CD4-positive, alpha-beta memory T cell (primary cell): ENCODE data around the gene VCAN. TPM values are rescaled to one million over a fixed set of nuclear protein-coding genes. Genes with fewer than 3 reads are reported as not detected.

ENCODE experiments used
- CTCF ChIA-PET: fragments of 350-600 bp; sonication (Branson Sonifier 250); formaldehyde crosslinking; loops from one replicate; lab custom pipeline; 2021; ENCODE audit warnings: inconsistent platforms; ENCODE audit not compliant: partially characterized antibody; lab: Charles Lee
- POLR2A ChIA-PET: fragments of 350-600 bp; sonication (Branson Sonifier 250); formaldehyde crosslinking; loops from one replicate; lab custom pipeline; 2021; ENCODE audit not compliant: partially characterized antibody; lab: Charles Lee
- DNase-seq, 5 donors: peaks; one replicate each; pipeline versions ENCODE4 v3.0.0 to v3.0.0-alpha.2; 2020 to 2022; ENCODE audit warnings: mixed read lengths in 1 of 5
- H3K27ac ChIP-seq: one replicate; pipeline ENCODE4 v1.7.0; 2013; ENCODE audit warnings: low read depth, low read length
- H3K27me3 ChIP-seq: 2 replicates; pipeline ENCODE4 v1.7.0; 2013; ENCODE audit warnings: mild to moderate bottlenecking, low read length, moderate library complexity; ENCODE audit not compliant: insufficient read depth
- H3K36me3 ChIP-seq: 2 replicates; pipeline ENCODE4 v1.7.0; 2013; ENCODE audit warnings: mild to moderate bottlenecking, low read length, moderate library complexity; ENCODE audit not compliant: insufficient read depth
- H3K4me1 ChIP-seq: 2 replicates; pipeline ENCODE4 v1.7.0; 2013; ENCODE audit warnings: mild to moderate bottlenecking, low read length, moderate library complexity; ENCODE audit not compliant: insufficient read depth
- H3K4me3 ChIP-seq, 2 donors: one replicate each; pipeline ENCODE4 v1.7.0; 2013; ENCODE audit warnings: low read length in 2 of 2, mild to moderate bottlenecking in 1 of 2
- H3K9me3 ChIP-seq, 2 donors: one replicate each; pipeline ENCODE4 v1.7.0; 2013; ENCODE audit warnings: low read length in 2 of 2, control low read depth in 1 of 2; ENCODE audit not compliant: control insufficient read depth in 1 of 2
- H3K27ac Mint-ChIP-seq, 7 donors: one replicate each; pipeline ENCODE4 v1.8.0; 2020 to 2021; ENCODE audit warnings: mixed read lengths in 7 of 7, mild to moderate bottlenecking in 6 of 7, inconsistent platforms in 3 of 7, moderate library complexity in 3 of 7
- H3K27me3 Mint-ChIP-seq, 2 donors: one replicate each; pipeline ENCODE4 v1.8.0; 2020 to 2021; ENCODE audit warnings: mixed read lengths in 2 of 2
- H3K36me3 Mint-ChIP-seq, 2 donors: one replicate each; pipeline ENCODE4 v1.8.0; 2020 to 2021; ENCODE audit warnings: mixed read lengths in 2 of 2, inconsistent platforms in 1 of 2, mild to moderate bottlenecking in 1 of 2
- H3K4me1 Mint-ChIP-seq, 4 donors: one replicate each; pipeline ENCODE4 v1.8.0; 2020 to 2021; ENCODE audit warnings: mixed read lengths in 4 of 4, mild to moderate bottlenecking in 1 of 4
- H3K4me3 Mint-ChIP-seq, 8 donors: one replicate each; pipeline ENCODE4 v1.8.0; 2020 to 2021; ENCODE audit warnings: mixed read lengths in 8 of 8, mild to moderate bottlenecking in 7 of 8, moderate library complexity in 6 of 8, inconsistent platforms in 3 of 8
- H3K9me3 Mint-ChIP-seq, 8 donors: one replicate each; pipeline ENCODE4 v1.8.0; 2020 to 2021; ENCODE audit warnings: mixed read lengths in 8 of 8, mild to moderate bottlenecking in 5 of 8, inconsistent platforms in 3 of 8, moderate library complexity in 1 of 8
- intact Hi-C: fragments of 100-400 bp; cut with micrococcal nuclease; formaldehyde crosslinking; loops from one replicate; pipeline ENCODE4 v1.15.1; 2023
- polyA plus RNA-seq, 2 donors: library from polyadenylated mRNA; unstranded; fragments of 300-500 nt; fragmentation: Illumina TruSeq; gene quantifications; one replicate each; pipeline ENCODE4 v1.2.3, GENCODE V29; 2021
- total RNA-seq, 2 experiments: library from RNA; stranded (reverse); gene quantifications; one replicate each; pipeline ENCODE4 v1.2.3, GENCODE V29; 2021

The VCAN gene
- total and polyA plus RNA-seq, 4 experiments from 2014 or later = 0.05 to 0.09 (median 0.06) TPM; not detected in 1

DNA sequence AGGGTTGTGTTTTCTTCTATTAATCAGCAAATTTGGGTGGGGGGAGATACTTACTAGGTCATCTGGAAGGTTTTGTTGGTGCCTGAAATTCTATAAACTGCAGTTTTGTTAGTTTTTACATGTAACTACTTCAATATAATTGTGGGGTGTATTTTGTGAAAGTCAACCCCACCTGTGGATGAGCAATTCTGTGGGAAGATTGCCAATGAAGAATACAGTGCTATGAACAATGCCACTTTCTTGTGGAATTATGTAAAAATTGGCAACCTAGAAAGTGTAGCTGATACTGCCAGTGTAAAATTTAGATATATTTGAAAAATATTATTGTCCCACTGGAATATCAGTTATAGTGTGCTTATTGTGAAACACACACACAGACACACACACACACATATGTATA lies 80.7 kb downstream of the VCAN start:
- ChIA-PET POLR2A (no interaction called here), CTCF (no interaction called here)
- no peaks in the 10 kb centered on the region for H3K27me3 ChIP-seq
- no peak for DNase-seq
- intact Hi-C loops = no loop called here
- H3K36me3 ChIP-seq = no peaks in the 10 kb centered on the region
- no peak overlapping the region for H3K4me3 ChIP-seq
- no peak overlapping the region for H3K27ac ChIP-seq
- Mint-ChIP-seq H3K36me3 (no peaks in the 10 kb centered on the region), H3K4me3 (no peak overlapping the region), H3K27me3 (peaks cover 5% of the 10 kb centered on the region in 2 donors), H3K27ac (no peak overlapping the region), H3K4me1 (peaks cover 0 to 1% (median 0%) of the 10 kb centered on the region in 4 donors), H3K9me3 (no peaks in the 10 kb centered on the region)
- H3K9me3 ChIP-seq = no peaks in the 10 kb centered on the region
- H3K4me1 ChIP-seq = no peaks in the 10 kb centered on the region

DNA sequence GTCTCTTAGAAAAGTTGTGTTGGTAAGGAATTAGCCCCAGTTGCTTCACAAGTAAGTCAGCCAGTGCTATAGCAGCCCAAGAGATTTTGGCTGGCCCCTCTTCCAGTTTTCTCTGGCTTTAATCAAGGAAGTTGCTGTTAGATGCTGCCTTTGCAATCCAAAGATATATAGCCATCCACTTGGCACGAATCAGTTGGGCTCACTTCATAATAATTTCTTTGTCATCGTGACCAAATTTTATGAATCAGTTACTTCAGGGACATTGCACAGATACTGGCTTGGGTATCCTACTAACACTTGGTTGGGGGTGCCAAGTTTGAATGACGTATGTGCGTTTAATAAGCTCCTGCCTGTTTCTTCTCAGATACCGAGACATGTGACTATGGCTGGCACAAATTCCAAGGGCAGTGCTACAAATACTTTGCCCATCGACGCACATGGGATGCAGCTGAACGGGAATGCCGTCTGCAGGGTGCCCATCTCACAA lies 81.5 kb downstream of the VCAN start:
- H3K27ac ChIP-seq = no peak overlapping the region
- H3K36me3 ChIP-seq = no peaks in the 10 kb centered on the region
- peaks cover 0 to 1% (median 0%) of the 10 kb centered on the region in 4 donors for H3K4me1 Mint-ChIP-seq
- intact Hi-C loops = no loop called here
- H3K9me3 ChIP-seq = no peaks in the 10 kb centered on the region
- POLR2A ChIA-PET = no interaction called here
- no peak overlapping the region for H3K27ac Mint-ChIP-seq
- no peaks in the 10 kb centered on the region for H3K4me1 ChIP-seq
- no peaks in the 10 kb centered on the region for H3K9me3 Mint-ChIP-seq
- H3K27me3 ChIP-seq = no peaks in the 10 kb centered on the region
- H3K27me3 Mint-ChIP-seq = peaks cover 3 to 5% of the 10 kb centered on the region in 2 donors
- DNase-seq = no peak
- H3K36me3 Mint-ChIP-seq = no peaks in the 10 kb centered on the region
- H3K4me3 Mint-ChIP-seq = no peak overlapping the region
- no peak overlapping the region for H3K4me3 ChIP-seq
- CTCF ChIA-PET = no interaction called here

DNA sequence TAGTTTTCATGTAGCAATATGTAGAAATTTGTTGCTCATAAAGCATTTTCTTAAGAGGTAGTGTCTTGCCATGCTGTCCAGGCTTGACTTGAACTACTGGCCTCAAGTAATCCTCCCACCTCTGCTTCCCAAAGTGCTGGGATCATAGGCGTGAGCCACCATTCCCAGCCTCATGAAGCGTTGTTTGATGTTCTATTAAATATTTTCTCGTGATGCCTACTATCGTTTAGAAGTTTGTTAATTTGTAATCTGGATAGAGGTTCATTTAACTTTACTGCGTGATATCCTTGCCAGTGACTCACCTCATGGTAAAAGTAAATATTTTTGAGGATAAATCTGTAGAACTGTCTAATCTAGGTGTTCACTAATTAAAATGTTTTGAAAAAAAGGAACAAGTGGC lies 82.6 kb downstream of the VCAN start:
- H3K36me3 Mint-ChIP-seq = no peaks in the 10 kb centered on the region
- no peak overlapping the region for H3K4me3 Mint-ChIP-seq
- H3K4me1 ChIP-seq = no peaks in the 10 kb centered on the region
- no peak overlapping the region for H3K4me3 ChIP-seq
- H3K36me3 ChIP-seq = no peaks in the 10 kb centered on the region
- H3K27ac Mint-ChIP-seq = no peak overlapping the region
- ChIA-PET CTCF (no interaction called here), POLR2A (no interaction called here)
- peaks cover 2 to 3% of the 10 kb centered on the region in 2 donors for H3K27me3 Mint-ChIP-seq
- no peaks in the 10 kb centered on the region for H3K27me3 ChIP-seq
- H3K4me1 Mint-ChIP-seq = peaks cover 0 to 1% (median 0%) of the 10 kb centered on the region in 4 donors
- DNase-seq = no peak
- H3K9me3 Mint-ChIP-seq = no peaks in the 10 kb centered on the region
- intact Hi-C loops = no loop called here
- H3K9me3 ChIP-seq = no peaks in the 10 kb centered on the region
- H3K27ac ChIP-seq = no peak overlapping the region

DNA sequence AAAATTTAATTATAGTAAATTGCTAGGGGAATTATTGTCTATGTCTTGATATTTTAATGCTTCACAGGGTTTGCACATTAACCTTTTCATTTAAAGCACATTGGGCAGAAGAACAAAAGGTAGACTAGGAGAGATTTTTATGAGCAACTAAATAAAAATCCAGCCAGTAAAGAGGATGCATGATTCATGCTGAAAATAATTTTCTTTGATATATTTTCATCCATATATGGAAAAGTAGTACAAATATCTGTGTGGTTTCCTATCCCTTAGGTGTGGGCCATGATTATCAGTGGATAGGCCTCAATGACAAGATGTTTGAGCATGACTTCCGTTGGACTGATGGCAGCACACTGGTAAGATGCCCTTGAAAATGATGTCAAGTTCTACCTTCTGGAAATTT lies 83.1 kb downstream of the VCAN start:
- Mint-ChIP-seq H3K36me3 (no peaks in the 10 kb centered on the region), H3K27me3 (peaks cover 2% of the 10 kb centered on the region in 2 donors), H3K4me1 (peaks cover 0 to 1% (median 0%) of the 10 kb centered on the region in 4 donors), H3K4me3 (no peak overlapping the region), H3K27ac (no peak overlapping the region), H3K9me3 (no peaks in the 10 kb centered on the region)
- no peaks in the 10 kb centered on the region for H3K27me3 ChIP-seq
- no peak for DNase-seq
- CTCF ChIA-PET = no interaction called here
- POLR2A ChIA-PET = no interaction called here
- H3K36me3 ChIP-seq = no peaks in the 10 kb centered on the region
- intact Hi-C loops = no loop called here
- no peak overlapping the region for H3K4me3 ChIP-seq
- no peaks in the 10 kb centered on the region for H3K4me1 ChIP-seq
- H3K9me3 ChIP-seq = no peaks in the 10 kb centered on the region
- H3K27ac ChIP-seq = no peak overlapping the region

DNA sequence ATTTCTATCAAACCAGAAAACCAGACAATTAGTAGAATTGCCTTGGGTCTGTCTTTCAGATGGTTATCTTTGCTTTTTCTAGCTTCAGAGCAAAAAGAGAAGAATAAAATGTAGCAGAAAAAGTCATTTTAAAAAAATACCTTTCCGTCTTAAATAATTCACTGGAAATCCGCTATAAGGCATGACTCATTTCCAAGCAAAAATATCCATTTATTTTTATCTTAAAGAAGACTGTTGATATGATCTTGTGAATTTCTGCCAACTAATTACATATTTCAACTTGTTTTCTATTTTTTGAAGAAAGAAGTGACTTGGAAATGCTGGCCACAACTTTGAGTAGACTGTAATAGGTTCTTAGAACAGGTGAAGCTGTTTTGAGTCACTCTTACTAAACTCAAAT lies 83.7 kb downstream of the VCAN start:
- no peak for DNase-seq
- Mint-ChIP-seq H3K4me3 (no peak overlapping the region), H3K4me1 (peaks cover 0 to 1% (median 0%) of the 10 kb centered on the region in 4 donors), H3K36me3 (no peaks in the 10 kb centered on the region), H3K9me3 (no peaks in the 10 kb centered on the region), H3K27me3 (peaks cover 2% of the 10 kb centered on the region in 2 donors), H3K27ac (no peak overlapping the region)
- Histone ChIP-seq H3K27me3 (no peaks in the 10 kb centered on the region), H3K27ac (no peak overlapping the region), H3K36me3 (no peaks in the 10 kb centered on the region), H3K9me3 (no peaks in the 10 kb centered on the region), H3K4me1 (no peaks in the 10 kb centered on the region), H3K4me3 (no peak overlapping the region)
- ChIA-PET POLR2A (no interaction called here), CTCF (no interaction called here)
- intact Hi-C loops = no loop called here

DNA sequence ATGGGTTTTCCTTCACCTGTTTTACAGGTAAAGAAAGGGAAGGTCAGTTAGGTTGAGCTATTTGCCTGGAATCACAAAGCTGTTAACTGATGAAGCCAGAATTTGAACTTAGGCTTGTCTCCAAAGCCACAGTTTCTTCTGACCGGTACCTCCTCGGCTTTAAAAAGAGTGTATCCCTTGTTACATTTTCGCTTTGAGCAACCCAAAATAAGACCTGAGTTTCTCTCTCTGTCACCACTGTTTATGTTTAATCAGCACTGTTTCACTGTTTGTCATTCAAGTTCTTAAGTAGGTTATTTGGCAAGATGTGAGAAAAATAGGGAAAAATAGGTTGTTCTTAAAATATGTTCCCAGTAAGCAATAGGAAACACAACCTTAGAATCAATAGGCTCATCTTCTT lies 84.6 kb downstream of the VCAN start:
- Mint-ChIP-seq H3K4me3 (no peak overlapping the region), H3K36me3 (no peaks in the 10 kb centered on the region), H3K9me3 (peaks cover 0 to 2% (median 0%) of the 10 kb centered on the region in 8 donors), H3K27ac (no peak overlapping the region), H3K4me1 (peaks cover 0 to 1% (median 0%) of the 10 kb centered on the region in 4 donors), H3K27me3 (peaks cover 4 to 6% of the 10 kb centered on the region in 2 donors)
- DNase-seq = no peak
- Histone ChIP-seq H3K27me3 (no peaks in the 10 kb centered on the region), H3K4me1 (no peaks in the 10 kb centered on the region), H3K9me3 (no peaks in the 10 kb centered on the region), H3K4me3 (no peak overlapping the region), H3K36me3 (no peaks in the 10 kb centered on the region), H3K27ac (no peak overlapping the region)
- POLR2A ChIA-PET = no interaction called here
- intact Hi-C loops = no loop called here
- CTCF ChIA-PET = no interaction called here

DNA sequence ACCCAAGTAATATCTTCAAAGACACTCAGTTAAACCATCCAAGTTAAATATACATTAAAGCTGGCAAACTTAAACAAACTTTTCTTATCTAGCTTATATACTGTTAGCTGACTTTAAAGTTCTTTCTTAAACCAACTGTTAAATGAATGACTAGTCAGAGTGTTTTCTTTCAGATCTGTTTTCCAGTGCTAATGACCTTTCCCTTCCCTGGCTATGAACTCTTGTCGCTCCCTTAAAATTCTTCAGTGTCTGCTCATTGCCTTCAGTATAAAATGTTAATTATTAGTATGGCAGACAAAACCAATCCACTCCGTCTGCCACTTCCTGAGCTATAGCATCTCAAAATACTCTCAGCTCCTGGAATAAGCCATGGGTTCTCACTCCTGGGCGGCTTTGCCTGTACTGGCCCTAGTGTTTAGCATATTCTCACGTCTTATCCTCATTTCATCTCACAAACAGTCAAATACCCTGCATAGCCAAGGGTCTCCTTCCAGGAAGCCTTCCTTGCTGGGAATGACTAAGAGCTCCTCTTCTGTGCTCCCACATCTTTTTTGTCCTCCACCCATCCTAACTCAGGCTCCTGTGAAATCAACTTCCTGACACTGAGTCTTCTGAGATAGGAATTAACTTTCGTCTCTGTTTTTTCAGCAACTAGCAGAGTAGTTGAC lies 87.7 kb downstream of the VCAN start:
- Mint-ChIP-seq H3K4me3 (no peak overlapping the region), H3K27ac (no peak overlapping the region), H3K36me3 (no peaks in the 10 kb centered on the region), H3K27me3 (peaks cover 4 to 6% of the 10 kb centered on the region in 2 donors), H3K4me1 (peaks cover 0 to 1% (median 0%) of the 10 kb centered on the region in 4 donors), H3K9me3 (peaks cover 0 to 2% (median 0%) of the 10 kb centered on the region in 8 donors)
- CTCF ChIA-PET = interaction anchor here (0.5 to 5.2 kb wide), 2 partner anchors 1012 to 1206 kb away, joined by 3 to 46 read pairs; no protein-coding TSS in a partner anchor
- POLR2A ChIA-PET = no interaction called here
- no peak overlapping the region for H3K27ac ChIP-seq
- no peaks in the 10 kb centered on the region for H3K36me3 ChIP-seq
- H3K9me3 ChIP-seq = no peaks in the 10 kb centered on the region
- no peaks in the 10 kb centered on the region for H3K27me3 ChIP-seq
- no peak overlapping the region for H3K4me3 ChIP-seq
- H3K4me1 ChIP-seq = no peaks in the 10 kb centered on the region
- no peak for DNase-seq
- intact Hi-C loops = no loop called here
